IMR-90 (cell line): ENCODE data around the gene CAMK2N1. TPM values are rescaled to one million over a fixed set of nuclear protein-coding genes. Genes with fewer than 3 reads are reported as not detected.

Experiments used
- ATAC-seq: fragments of 200-7000 bp; cut with Tn5 transposase; 2 replicates; pipeline ENCODE4 v1.9.1; 2020; ENCODE audit warnings: low read depth, mild to moderate bottlenecking, moderate library complexity
- BruUV-seq: library from RNA; stranded (reverse); fragments of 400-500 nt; replicated peaks from 2 replicates; lab custom pipeline; 2021; lab: Mats Ljungman, UMichigan
- CTCF ChIA-PET: fragments of 300-600 bp; formaldehyde crosslinking; extraction: SDS; loops from one replicate; lab custom pipeline; 2021; ENCODE audit warnings: antibody characterized with exemption; lab: Yijun Ruan, JAX
- POLR2A ChIA-PET: fragments of 300-600 bp; sonication (Branson Sonifier 250); formaldehyde crosslinking; loops from one replicate; lab custom pipeline; 2022; ENCODE audit warnings: antibody characterized with exemption; ENCODE audit not compliant: unreplicated experiment; lab: Charles Lee
- DNase-seq: peaks from one replicate; pipeline ENCODE4 v3.0.0; 2013
- H2AFZ ChIP-seq: replicated peaks from 2 replicates; pipeline ENCODE3; 2013; ENCODE audit warnings: low read length, mild to moderate bottlenecking; ENCODE audit not compliant: poor library complexity
- H2AK5ac ChIP-seq: 2 replicates; pipeline ENCODE4 v1.6.1; 2013; ENCODE audit warnings: low read depth, low read length, inconsistent platforms
- H2AK9ac ChIP-seq: replicated peaks from 2 replicates; pipeline ENCODE3; 2013; ENCODE audit warnings: mild to moderate bottlenecking, low read depth, low read length, moderate library complexity; ENCODE audit not compliant: poor library complexity
- H2BK120ac ChIP-seq: 2 replicates; pipeline ENCODE4 v1.6.1; 2013; ENCODE audit warnings: low read depth, low read length, inconsistent platforms
- H2BK15ac ChIP-seq: 3 replicates; pipeline ENCODE4 v1.6.1; 2013; ENCODE audit warnings: low read depth, low read length, inconsistent platforms
- H2BK20ac ChIP-seq: 2 replicates; pipeline ENCODE4 v1.6.1; 2013; ENCODE audit warnings: low read depth, mild to moderate bottlenecking, inconsistent platforms, low read length, moderate library complexity
- H2BK5ac ChIP-seq: 2 replicates; pipeline ENCODE4 v1.6.1; 2013; ENCODE audit warnings: mild to moderate bottlenecking, low read depth, low read length, inconsistent platforms; ENCODE audit not compliant: poor library complexity, severe bottlenecking
- H3K14ac ChIP-seq: replicated peaks from 2 replicates; pipeline ENCODE4 v1.6.1; 2013; ENCODE audit warnings: low read depth, low read length, inconsistent platforms
- H3K18ac ChIP-seq: 2 replicates; pipeline ENCODE4 v1.6.1; 2013; ENCODE audit warnings: low read depth, low read length, control low read depth
- H3K23ac ChIP-seq: 2 replicates; pipeline ENCODE4 v1.6.1; 2013; ENCODE audit warnings: low read depth, low read length, inconsistent platforms
- H3K27ac ChIP-seq: 2 replicates; pipeline ENCODE4 v1.5.1; 2013; ENCODE audit warnings: mild to moderate bottlenecking, control low read depth, low read length; ENCODE audit not compliant: insufficient read depth
- H3K27me3 ChIP-seq: 2 replicates; pipeline ENCODE4 v1.6.1; 2013; ENCODE audit warnings: low read length; ENCODE audit not compliant: control insufficient read depth, insufficient read depth
- H3K36me3 ChIP-seq: 2 replicates; pipeline ENCODE4 v1.6.1; 2013; ENCODE audit warnings: low read length, mixed read lengths; ENCODE audit not compliant: control insufficient read depth, insufficient read depth
- H3K4ac ChIP-seq: 2 replicates; pipeline ENCODE4 v1.6.1; 2013; ENCODE audit warnings: low read depth, low read length, inconsistent platforms
- H3K4me1 ChIP-seq: 2 replicates; pipeline ENCODE4 v1.6.1; 2013; ENCODE audit warnings: low read length, mixed read lengths; ENCODE audit not compliant: control insufficient read depth, insufficient read depth
- H3K4me2 ChIP-seq: 2 replicates; pipeline ENCODE4 v1.6.1; 2013; ENCODE audit warnings: low read depth, mild to moderate bottlenecking, control low read depth, low read length, moderate library complexity
- H3K4me3 ChIP-seq: 2 replicates; pipeline ENCODE4 v1.5.1; 2013; ENCODE audit warnings: low read depth, mild to moderate bottlenecking, control low read depth, low read length, moderate library complexity; ENCODE audit not compliant: insufficient read depth
- H3K56ac ChIP-seq: 2 replicates; pipeline ENCODE4 v1.6.1; 2013; ENCODE audit warnings: low read length, inconsistent platforms; ENCODE audit not compliant: insufficient read depth; ENCODE audit errors: extremely low read depth
- H3K79me1 ChIP-seq, 2 experiments: 2 replicates each; pipeline ENCODE4 v1.6.1; 2013; ENCODE audit warnings: low read length in 2 of 2, inconsistent platforms in 1 of 2, low read depth in 1 of 2
- H3K9ac ChIP-seq: 2 replicates; pipeline ENCODE4 v1.6.1; 2013; ENCODE audit warnings: low read depth, low read length, control low read depth
- H3K9me1 ChIP-seq: 2 replicates; pipeline ENCODE4 v1.6.1; 2013; ENCODE audit warnings: low read length, inconsistent platforms; ENCODE audit not compliant: insufficient read depth
- H3K9me3 ChIP-seq: 2 replicates; pipeline ENCODE4 v1.6.1; 2013; ENCODE audit warnings: low read length; ENCODE audit not compliant: control insufficient read depth, insufficient read depth
- H4K20me1 ChIP-seq: 2 replicates; pipeline ENCODE4 v1.6.1; 2013; ENCODE audit warnings: low read length, inconsistent platforms; ENCODE audit not compliant: insufficient read depth
- H4K5ac ChIP-seq: 2 replicates; pipeline ENCODE4 v1.6.1; 2013; ENCODE audit warnings: mild to moderate bottlenecking, low read depth, low read length, control low read depth
- H4K8ac ChIP-seq, 2 experiments: 2 replicates each; pipeline ENCODE4 v1.6.1; 2013; ENCODE audit warnings: low read depth in 2 of 2, low read length in 2 of 2, control low read depth in 1 of 2, inconsistent platforms in 1 of 2
- H4K91ac ChIP-seq: 2 replicates; pipeline ENCODE4 v1.6.1; 2013; ENCODE audit warnings: low read depth, low read length, inconsistent platforms; ENCODE audit not compliant: insufficient read depth
- CEBPB ChIP-seq: IDR thresholded peaks from 2 replicates; pipeline ENCODE4 v1.6.1; 2012; ENCODE audit warnings: low read depth, low read length, improper control_type of control experiment
- CHD1 ChIP-seq: IDR thresholded peaks from 2 replicates; pipeline ENCODE4 v1.6.1; 2012; ENCODE audit warnings: low read depth, low read length, improper control_type of control experiment
- CTCF ChIP-seq: conservative IDR thresholded peaks from 2 replicates; pipeline ENCODE4 v1.5.1; 2012; ENCODE audit warnings: mild to moderate bottlenecking, low read depth, low read length, improper control_type of control experiment
- ELK1 ChIP-seq: fragments of 150-350 bp; IDR thresholded peaks from 2 replicates; pipeline ENCODE4 v1.6.1; 2016; ENCODE audit warnings: low read depth, mild to moderate bottlenecking, low read length, moderate library complexity, borderline replicate concordance
- FOS ChIP-seq: fragments of 150-350 bp; IDR thresholded peaks from 2 replicates; pipeline ENCODE4 v1.6.1; 2016; ENCODE audit warnings: low read depth, low read length
- MAFK ChIP-seq: IDR thresholded peaks from 2 replicates; pipeline ENCODE4 v1.6.1; 2012; ENCODE audit warnings: low read depth, low read length, improper control_type of control experiment
- POLR2A ChIP-seq: IDR thresholded peaks from 2 replicates; pipeline ENCODE4 v1.6.1; 2012; ENCODE audit warnings: mild to moderate bottlenecking, low read depth, low read length
- RAD21 ChIP-seq: IDR thresholded peaks from 2 replicates; pipeline ENCODE4 v1.6.1; 2012; ENCODE audit warnings: low read length, improper control_type of control experiment
- RCOR1 ChIP-seq: IDR thresholded peaks from 2 replicates; pipeline ENCODE4 v1.6.1; 2012; ENCODE audit warnings: mild to moderate bottlenecking, low read length, improper control_type of control experiment; ENCODE audit not compliant: insufficient replicate concordance
- RFX5 ChIP-seq: IDR thresholded peaks from 2 replicates; pipeline ENCODE4 v1.8.0; 2012; ENCODE audit warnings: low read depth, mild to moderate bottlenecking, low read length, moderate library complexity
- SMC3 ChIP-seq: fragments of 150-350 bp; IDR thresholded peaks from 2 replicates; pipeline ENCODE4 v1.6.1; 2016; ENCODE audit warnings: low read depth, mild to moderate bottlenecking, antibody characterized with exemption, low read length, moderate library complexity
- WGBS, 2 experiments: methylation state at CpG; one replicate each; pipeline versions ENCODE4 v1.1.5 to v1.1.7; 2013; ENCODE audit warnings: missing lambda C conversion rate in 2 of 2; ENCODE audit not compliant: insufficient read length in 1 of 2; ENCODE audit errors: extremely low coverage in 2 of 2; 5-methylcytosine and 5-hydroxymethylcytosine counted together
- dilution Hi-C: fragments of 300-500 bp; cut with HindIII; formaldehyde crosslinking; loops from one replicate; pipeline ENCODE4 v1.14.3; 2018; ENCODE audit warnings: low sequenced_read_pairs; ENCODE audit not compliant: unreplicated experiment
- in situ Hi-C: fragments of 300-500 bp; cut with MboI; formaldehyde crosslinking; loops from 3 replicates; pipeline ENCODE4 v1.14.3; 2019; ENCODE audit warnings: low sequenced_read_pairs, inconsistent platforms, mixed read lengths
- intact Hi-C: fragments of 100-400 bp; cut with micrococcal nuclease; formaldehyde crosslinking; loops from 2 replicates; pipeline ENCODE4 v1.10.0; 2022
- polyA plus RNA-seq, 3 experiments: library from polyadenylated mRNA; depleted of rRNA; stranded (reverse); fragments of >200 nt; gene quantifications; 2 replicates each; pipeline ENCODE4 v1.2.3, GENCODE V29; 2012; ENCODE audit warnings: low replicate concordance in 1 of 3
- total RNA-seq: library from RNA; depleted of rRNA; stranded (reverse); fragments of >200 nt; gene quantifications from 2 replicates; pipeline ENCODE4 v1.2.3, GENCODE V29; 2012

Gene CAMK2N1
- total and polyA plus RNA-seq, 2 of the 4 experiments (the other 2 are of a cell fraction) = 10.2 to 44.4 TPM

GRCh38 chr1:20437640-20438039 is 48.4 kb downstream of the CAMK2N1 start:
- Histone ChIP-seq H3K27ac (no peak overlapping the region), H3K36me3 (no peaks in the 10 kb centered on the region), H2BK15ac (no peak overlapping the region), H3K4me1 (no peaks in the 10 kb centered on the region), H3K56ac (no peak overlapping the region), H3K18ac (no peak overlapping the region), H3K4ac (no peak overlapping the region), H2BK120ac (no peak overlapping the region), H3K9me3 (no peaks in the 10 kb centered on the region), H4K5ac (no peak overlapping the region), H3K9ac (no peak overlapping the region), H2BK5ac (no peak overlapping the region), H3K4me2 (no peak overlapping the region), H2AK9ac (no peak overlapping the region), H3K23ac (no peak overlapping the region), H3K4me3 (no peak overlapping the region), H2BK20ac (no peak overlapping the region), H4K20me1 (no peaks in the 10 kb centered on the region), H2AFZ (no peak overlapping the region), H2AK5ac (no peak overlapping the region), H3K9me1 (no peaks in the 10 kb centered on the region), H3K27me3 (peaks cover 19% of the 10 kb centered on the region), H4K91ac (no peak overlapping the region), H3K79me1 (no peaks in the 10 kb centered on the region), H4K8ac (no peak overlapping the region), H3K14ac (no peak overlapping the region)
- CTCF ChIA-PET = no interaction called here
- no CpG with 5 or more reads among the region's 2 CpGs for WGBS, 2 experiments
- in situ Hi-C loops = no loop called here
- dilution Hi-C loops = no loop called here
- no peak for TF ChIP-seq MAFK
- no peak for TF ChIP-seq CEBPB
- TF ChIP-seq CTCF = no peak
- no peak for TF ChIP-seq RFX5
- no peak for TF ChIP-seq CHD1
- no peak for TF ChIP-seq SMC3
- TF ChIP-seq ELK1 = no peak
- TF ChIP-seq FOS = no peak
- no peak for TF ChIP-seq RCOR1
- TF ChIP-seq RAD21 = no peak
- TF ChIP-seq POLR2A = no peak
- POLR2A ChIA-PET = no interaction called here
- no peak for DNase-seq
- ATAC-seq = no peak
- no TSS peak for BruUV-seq
- intact Hi-C loops = no loop called here
